ENCODE measurements around the gene CCL16. TPM values are rescaled to one million over a fixed set of nuclear protein-coding genes. Genes with fewer than 3 reads are reported as not detected.

Gene CCL16
- total and polyA plus RNA-seq, 3 donors from 2014 or later: 0.24 TPM; not detected in 2

- no peak for TF ChIP-seq CTCF (IDR thresholded peaks at IDR 0.05)
- TF ChIP-seq POLR2A (IDR thresholded peaks at IDR 0.05): no peak
- Histone ChIP-seq H3K9me3 (no peaks in the 10 kb centered on the region), H3K4me3 (no peak overlapping the region), H3K4me1 (peaks cover 23% of the 10 kb centered on the region), H3K27me3 (no peaks in the 10 kb centered on the region), H3K36me3 (ENCODE audit: low read depth, missing control alignments) (no peaks in the 10 kb centered on the region), H3K27ac (no peak overlapping the region)
- intact Hi-C loops (cut with DNase I; ENCODE audit: low total_unique reads): no loop called here
- DNase-seq: no peak
Measured at GRCh38 chr17:35927714-35928113, 53.6 kb downstream of the CCL16 start.

Other genes with a start within 250 kb of the CCL16 start
- 1 to 10 TPM; 2.5 to 4.8 TPM for gene RASL10B, start 249.9 kb downstream of the CCL16 start, total RNA-seq
- 3.8 TPM for gene RASL10B, start 249.9 kb downstream of the CCL16 start, polyA plus RNA-seq (ENCODE audit: insufficient read depth, low read depth, low replicate concordance)
- under 1 TPM; 0.31 to 0.71 TPM for gene GAS2L2, start 228.3 kb downstream of the CCL16 start, total RNA-seq
- 0.62 TPM for gene GAS2L2, start 228.3 kb downstream of the CCL16 start, polyA plus RNA-seq (ENCODE audit: insufficient read depth, low read depth, low replicate concordance)
- 100 to 1,000 TPM in 1 of 2 donors, 10 to 100 TPM in 1; 48.8 to 102 TPM for gene C17orf50, start 220.6 kb downstream of the CCL16 start, total RNA-seq
- 154 TPM for gene C17orf50, start 220.6 kb downstream of the CCL16 start, polyA plus RNA-seq (ENCODE audit: insufficient read depth, low read depth, low replicate concordance)
- gene MMP28, start 185.9 kb downstream of the CCL16 start, total RNA-seq: 100 to 1,000 TPM; 179 to 237 TPM
- 78.3 TPM for gene MMP28, start 185.9 kb downstream of the CCL16 start, polyA plus RNA-seq (ENCODE audit: insufficient read depth, low read depth, low replicate concordance)
- 100 to 1,000 TPM; 133 to 160 TPM for gene TAF15, start 172.0 kb downstream of the CCL16 start, total RNA-seq
- gene TAF15, start 172.0 kb downstream of the CCL16 start, polyA plus RNA-seq (ENCODE audit: insufficient read depth, low read depth, low replicate concordance): 185 TPM
- gene HEATR9, start 112.6 kb downstream of the CCL16 start, total RNA-seq: 1 to 10 TPM; 6.1 to 7.8 TPM
- gene HEATR9, start 112.6 kb downstream of the CCL16 start, polyA plus RNA-seq (ENCODE audit: insufficient read depth, low read depth, low replicate concordance): 28.3 TPM
- under 1 TPM in 1 of 2 donors, not detected in 1; 0.87 TPM for gene CCL5, start 101.1 kb downstream of the CCL16 start, total RNA-seq
- 16.2 TPM for gene CCL5, start 101.1 kb downstream of the CCL16 start, polyA plus RNA-seq (ENCODE audit: insufficient read depth, low read depth, low replicate concordance)
- 10 to 100 TPM in 1 of 2 donors, 1 to 10 TPM in 1; 9.6 to 18.6 TPM for gene RDM1, start 50.7 kb downstream of the CCL16 start, total RNA-seq
- 19.3 TPM for gene RDM1, start 50.7 kb downstream of the CCL16 start, polyA plus RNA-seq (ENCODE audit: insufficient read depth, low read depth, low replicate concordance)
- 10 to 100 TPM; 22.9 to 38.7 TPM for gene LYZL6, start 37.8 kb downstream of the CCL16 start, total RNA-seq
- gene LYZL6, start 37.8 kb downstream of the CCL16 start, polyA plus RNA-seq (ENCODE audit: insufficient read depth, low read depth, low replicate concordance): 82.6 TPM
- 10 to 100 TPM; 11.4 to 12.3 TPM for gene CCL14, start 5.2 kb upstream of the CCL16 start, total RNA-seq
- 57.5 TPM for gene CCL14, start 5.2 kb upstream of the CCL16 start, polyA plus RNA-seq (ENCODE audit: insufficient read depth, low read depth, low replicate concordance)
- gene CCL15, start 20.1 kb upstream of the CCL16 start, total RNA-seq: under 1 TPM in 1 of 2 donors, not detected in 1; 0.87 TPM
- gene CCL15, start 20.1 kb upstream of the CCL16 start, polyA plus RNA-seq (ENCODE audit: insufficient read depth, low read depth, low replicate concordance): not detected
- gene CCL23, start 36.5 kb upstream of the CCL16 start, total RNA-seq: 1 to 10 TPM in 1 of 2 donors, not detected in 1; 1.2 TPM
- gene CCL23, start 36.5 kb upstream of the CCL16 start, polyA plus RNA-seq (ENCODE audit: insufficient read depth, low read depth, low replicate concordance): 1.3 TPM
- 1 to 10 TPM in 1 of 2 donors, under 1 TPM in 1; 0.99 to 3.0 TPM for gene CCL18, start 82.8 kb upstream of the CCL16 start, total RNA-seq
- gene CCL18, start 82.8 kb upstream of the CCL16 start, polyA plus RNA-seq (ENCODE audit: insufficient read depth, low read depth, low replicate concordance): 6.8 TPM
- under 1 TPM in 1 of 2 donors, not detected in 1; 0.56 TPM for gene CCL3, start 108.6 kb upstream of the CCL16 start, total RNA-seq
- 6.2 TPM for gene CCL3, start 108.6 kb upstream of the CCL16 start, polyA plus RNA-seq (ENCODE audit: insufficient read depth, low read depth, low replicate concordance)
- gene CCL4, start 122.3 kb upstream of the CCL16 start, total RNA-seq: 1 to 10 TPM in 1 of 2 donors, under 1 TPM in 1; 0.39 to 1.7 TPM
- 9.9 TPM for gene CCL4, start 122.3 kb upstream of the CCL16 start, polyA plus RNA-seq (ENCODE audit: insufficient read depth, low read depth, low replicate concordance)
- 10 to 100 TPM; 10.8 to 23.0 TPM for gene TBC1D3B, start 195.1 kb upstream of the CCL16 start, total RNA-seq
- gene TBC1D3B, start 195.1 kb upstream of the CCL16 start, polyA plus RNA-seq (ENCODE audit: insufficient read depth, low read depth, low replicate concordance): 21.0 TPM
- not detected for gene CCL3L1, start 215.3 kb upstream of the CCL16 start, total RNA-seq
- 4.7 TPM for gene CCL3L1, start 215.3 kb upstream of the CCL16 start, polyA plus RNA-seq (ENCODE audit: insufficient read depth, low read depth, low replicate concordance)
- under 1 TPM in 1 of 2 donors, not detected in 1; 0.74 TPM for gene CCL4L2, start 229.6 kb upstream of the CCL16 start, total RNA-seq
- gene CCL4L2, start 229.6 kb upstream of the CCL16 start, polyA plus RNA-seq (ENCODE audit: insufficient read depth, low read depth, low replicate concordance): 3.6 TPM